Activated CD8-positive, alpha-beta T cell treated with anti-CD3 and anti-CD28 coated beads for 36 hours (primary cell): ENCODE measurements around the gene BTBD19. TPM values are rescaled to one million over a fixed set of nuclear protein-coding genes. Genes with fewer than 3 reads are reported as not detected.
"Not testable (repeated sequence)": the region's sequence is repeated elsewhere in the genome, so short reads cannot be mapped to it uniquely, and the experiment has no call there.

Source experiments
- ATAC-seq: fragments of 200-7000 bp; cut with Tn5 transposase; one replicate; pipeline ENCODE4 v1.10.0; 2021; ENCODE audit warnings: mild to moderate bottlenecking, moderate library complexity
- CTCF ChIA-PET: fragments of 350-600 bp; sonication (Branson Sonifier 250); formaldehyde crosslinking; loops from one replicate; lab custom pipeline; 2021; ENCODE audit warnings: antibody characterized with exemption; lab: Charles Lee
- POLR2A ChIA-PET: fragments of 350-600 bp; sonication (Branson Sonifier 250); formaldehyde crosslinking; loops from one replicate; lab custom pipeline; 2021; ENCODE audit warnings: antibody characterized with exemption; lab: Charles Lee
- DNase-seq: peaks from one replicate; pipeline ENCODE4 v3.0.0-alpha.2; 2020
- H3K27ac Mint-ChIP-seq: one replicate; pipeline ENCODE4 v1.8.0; 2021; ENCODE audit warnings: mild to moderate bottlenecking, mixed read lengths
- H3K27me3 Mint-ChIP-seq: one replicate; pipeline ENCODE4 v1.8.0; 2021; ENCODE audit warnings: mixed read lengths
- H3K36me3 Mint-ChIP-seq: one replicate; pipeline ENCODE4 v1.8.0; 2021; ENCODE audit warnings: low read depth, mixed read lengths
- H3K4me1 Mint-ChIP-seq: one replicate; pipeline ENCODE4 v1.8.0; 2021; ENCODE audit warnings: low read depth, mixed read lengths
- H3K4me3 Mint-ChIP-seq: one replicate; pipeline ENCODE4 v1.8.0; 2021; ENCODE audit warnings: mild to moderate bottlenecking, moderate library complexity, mixed read lengths
- H3K9me3 Mint-ChIP-seq: one replicate; pipeline ENCODE4 v1.8.0; 2021; ENCODE audit warnings: mixed read lengths
- intact Hi-C: fragments of 100-400 bp; cut with micrococcal nuclease; formaldehyde crosslinking; loops from one replicate; pipeline ENCODE4 v1.10.0; 2022
- total RNA-seq, 2 experiments: library from RNA; stranded (reverse); gene quantifications; one replicate each; pipeline ENCODE4 v1.2.3, GENCODE V29; 2021
- TF ChIP-seq, protein P1 (sequence below): fragments of 200-600 bp; IDR thresholded peaks from one replicate; pipeline ENCODE4 v1.8.0; 2022; ENCODE audit warnings: antibody characterized with exemption, mild to moderate bottlenecking

Gene BTBD19
- total RNA-seq, 2 experiments from 2014 or later = 4.8 to 5.6 TPM

DNA sequence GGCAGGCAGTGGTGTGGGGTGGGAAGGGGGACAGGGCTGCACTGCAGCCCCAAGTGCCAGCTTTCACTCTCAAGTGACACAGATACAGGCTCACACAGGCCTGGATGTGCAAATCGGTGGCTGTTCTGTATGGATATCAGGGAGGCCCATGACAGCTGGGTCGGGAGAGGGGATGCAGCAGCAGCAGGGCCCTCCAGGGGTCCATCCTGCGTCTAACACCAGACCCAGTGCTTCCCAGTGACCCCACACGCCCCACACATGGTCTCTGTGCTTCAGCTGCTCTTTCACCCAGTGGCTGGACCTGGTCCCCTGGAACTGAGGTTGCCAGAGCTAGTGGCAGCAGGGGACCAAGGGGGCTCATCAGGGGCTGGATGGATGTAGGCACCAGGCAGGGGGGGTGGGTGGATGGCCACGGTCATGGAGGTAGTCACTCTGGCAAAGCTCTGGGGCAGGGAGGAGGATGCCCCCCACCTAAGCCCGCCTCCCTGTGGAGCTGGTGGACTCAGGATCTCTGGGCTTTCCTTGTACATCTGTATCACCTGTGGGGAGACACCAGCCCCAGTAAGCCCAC is 13.9 kb downstream of the BTBD19 start:
- no peaks in the 10 kb centered on the region for H3K36me3 Mint-ChIP-seq
- no peak overlapping the region for H3K27ac Mint-ChIP-seq
- no peak overlapping the region for H3K4me3 Mint-ChIP-seq
- ChIA-PET CTCF (interaction anchor here (0.6 to 6.1 kb wide), 8 partner anchors 10 to 100 kb away, joined by 3 to 45 read pairs (median 5); partner anchors contain the start of genes PLK3 and RNU5D-1), POLR2A (interaction anchor here (5.4 to 12.2 kb wide), 5 partner anchors 14 to 189 kb away, joined by 37 to 466 read pairs (median 130); partner anchors contain the start of genes BTBD19, DYNLT4, HECTD3 and PLK3)
- DNase-seq = no peak
- no peaks in the 10 kb centered on the region for H3K27me3 Mint-ChIP-seq
- peaks cover 27% of the 10 kb centered on the region for H3K4me1 Mint-ChIP-seq
- TF ChIP-seq, protein P1, sequence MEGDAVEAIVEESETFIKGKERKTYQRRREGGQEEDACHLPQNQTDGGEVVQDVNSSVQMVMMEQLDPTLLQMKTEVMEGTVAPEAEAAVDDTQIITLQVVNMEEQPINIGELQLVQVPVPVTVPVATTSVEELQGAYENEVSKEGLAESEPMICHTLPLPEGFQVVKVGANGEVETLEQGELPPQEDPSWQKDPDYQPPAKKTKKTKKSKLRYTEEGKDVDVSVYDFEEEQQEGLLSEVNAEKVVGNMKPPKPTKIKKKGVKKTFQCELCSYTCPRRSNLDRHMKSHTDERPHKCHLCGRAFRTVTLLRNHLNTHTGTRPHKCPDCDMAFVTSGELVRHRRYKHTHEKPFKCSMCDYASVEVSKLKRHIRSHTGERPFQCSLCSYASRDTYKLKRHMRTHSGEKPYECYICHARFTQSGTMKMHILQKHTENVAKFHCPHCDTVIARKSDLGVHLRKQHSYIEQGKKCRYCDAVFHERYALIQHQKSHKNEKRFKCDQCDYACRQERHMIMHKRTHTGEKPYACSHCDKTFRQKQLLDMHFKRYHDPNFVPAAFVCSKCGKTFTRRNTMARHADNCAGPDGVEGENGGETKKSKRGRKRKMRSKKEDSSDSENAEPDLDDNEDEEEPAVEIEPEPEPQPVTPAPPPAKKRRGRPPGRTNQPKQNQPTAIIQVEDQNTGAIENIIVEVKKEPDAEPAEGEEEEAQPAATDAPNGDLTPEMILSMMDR = no peak
- ATAC-seq = no peak
- intact Hi-C loops = no loop called here
- no peaks in the 10 kb centered on the region for H3K9me3 Mint-ChIP-seq

DNA sequence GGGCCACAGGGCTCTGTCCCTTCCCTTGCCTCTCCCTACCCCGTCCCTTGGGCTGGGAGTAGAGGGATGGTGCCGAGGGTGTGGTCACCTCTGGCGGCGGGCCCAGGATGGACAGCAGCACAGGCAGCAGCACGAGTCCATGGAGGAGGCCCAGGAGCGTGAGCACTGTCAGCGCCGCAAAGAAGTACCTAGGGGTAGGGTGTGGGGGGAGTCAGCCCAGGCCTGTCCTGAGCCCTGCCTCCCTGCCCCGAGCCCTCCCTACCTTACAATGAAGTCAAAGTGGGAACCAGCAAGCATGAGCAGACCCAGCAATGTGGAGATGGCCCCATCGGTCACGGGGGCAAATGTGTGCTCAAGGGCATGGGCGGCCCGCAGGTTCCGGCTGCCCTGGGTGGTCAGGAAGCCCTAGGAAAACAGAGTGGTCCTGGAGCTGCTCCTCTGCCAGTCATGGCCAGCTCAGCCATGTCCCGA is 14.7 kb downstream of the BTBD19 start:
- peaks cover 22% of the 10 kb centered on the region for H3K4me1 Mint-ChIP-seq
- TF ChIP-seq, protein P1 = no peak
- H3K9me3 Mint-ChIP-seq = no peaks in the 10 kb centered on the region
- ATAC-seq (no peak), DNase-seq (no peak)
- intact Hi-C loops = no loop called here
- H3K27me3 Mint-ChIP-seq = no peaks in the 10 kb centered on the region
- no peak overlapping the region for H3K27ac Mint-ChIP-seq
- POLR2A ChIA-PET = interaction anchor here (5.4 to 12.2 kb wide), 4 partner anchors 15 to 188 kb away, joined by 37 to 466 read pairs (median 170); partner anchors contain the start of genes BTBD19, DYNLT4, HECTD3 and RNU5D-1
- CTCF ChIA-PET = interaction anchor here (0.6 to 3.2 kb wide), 4 partner anchors 9 to 37 kb away, joined by 3 to 14 read pairs (median 7); no protein-coding TSS in a partner anchor
- H3K4me3 Mint-ChIP-seq = no peak overlapping the region
- H3K36me3 Mint-ChIP-seq = no peaks in the 10 kb centered on the region

DNA sequence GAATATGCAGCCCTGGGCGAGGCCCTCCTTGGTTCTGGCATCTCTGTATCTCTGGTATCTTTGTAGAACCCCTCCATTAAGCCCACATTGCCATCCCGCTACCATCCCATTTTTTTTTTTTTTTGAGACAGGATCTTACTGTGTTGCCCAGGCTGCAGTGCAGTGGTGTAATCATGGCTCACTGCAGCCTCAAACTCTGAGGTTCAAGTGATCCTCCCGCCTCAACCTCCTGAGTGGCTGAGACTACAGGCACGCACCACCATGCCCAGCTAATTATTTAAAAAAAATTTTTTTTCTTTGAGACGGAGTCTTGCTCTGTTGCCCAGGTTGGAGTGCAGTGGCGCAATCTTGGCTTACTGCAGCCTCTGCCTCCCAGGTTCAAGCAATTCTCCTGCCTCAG is 16.1 kb downstream of the BTBD19 start:
- H3K36me3 Mint-ChIP-seq, ATAC-seq, DNase-seq, H3K9me3 Mint-ChIP-seq, H3K27ac Mint-ChIP-seq, H3K4me3 Mint-ChIP-seq, intact Hi-C loops, H3K27me3 Mint-ChIP-seq: not testable (repeated sequence)
- ChIA-PET CTCF (interaction anchor here (1.4 to 3.2 kb wide), 2 partner anchors 11 to 78 kb away, joined by 3 to 14 read pairs; no protein-coding TSS in a partner anchor), POLR2A (interaction anchor here (5.4 to 12.2 kb wide), 3 partner anchors 47 to 187 kb away, joined by 37 to 466 read pairs (median 126); partner anchors contain the start of genes HECTD3, RNU5D-1, RPS8 and UROD)
- peaks cover 12% of the 10 kb centered on the region for H3K4me1 Mint-ChIP-seq

DNA sequence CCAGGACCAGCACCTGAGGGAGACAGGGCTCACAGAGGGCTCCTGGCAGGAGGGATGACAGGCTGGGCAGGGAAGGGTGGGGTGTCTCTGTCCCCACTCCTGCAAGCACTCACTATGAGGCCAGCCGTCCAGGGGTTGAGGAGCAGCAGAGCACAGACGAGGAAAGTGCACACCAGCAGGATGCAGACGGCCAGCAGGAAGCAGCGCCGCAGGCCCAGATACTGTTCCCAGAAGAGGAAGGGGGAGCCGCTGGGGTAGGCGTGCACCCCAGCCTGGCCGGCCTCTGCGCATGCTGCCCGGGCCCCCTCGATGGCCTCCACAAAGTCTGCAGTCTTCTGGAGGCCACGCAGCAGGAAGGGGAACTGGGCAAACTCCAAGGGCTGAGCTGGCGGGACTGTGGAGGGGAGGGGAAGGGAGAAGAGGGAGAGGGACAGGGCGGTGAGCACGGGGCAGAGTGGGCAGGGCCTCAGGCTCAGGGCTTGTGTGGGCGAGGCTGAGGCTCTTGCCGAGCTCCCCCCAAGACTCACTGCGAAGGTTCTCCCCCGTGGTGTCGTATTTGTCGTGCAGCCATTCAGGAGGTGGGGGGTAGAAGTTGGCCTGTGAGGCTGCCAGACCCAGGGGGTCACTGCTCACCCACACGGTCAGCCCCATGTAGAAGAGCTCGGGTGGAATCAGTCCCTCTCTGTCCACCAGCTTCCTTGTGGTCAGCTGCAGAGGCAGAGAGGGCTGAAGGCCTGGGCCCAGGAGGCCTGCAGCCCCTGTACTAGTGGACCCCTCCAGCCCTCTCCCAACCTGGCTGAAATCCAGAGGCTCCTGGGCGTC is 18.3 kb downstream of the BTBD19 start:
- no peak overlapping the region for H3K27ac Mint-ChIP-seq
- TF ChIP-seq, protein P1 = no peak
- ChIA-PET CTCF (no interaction called here), POLR2A (interaction anchor here (0.7 to 12.2 kb wide), 5 partner anchors 8 to 102 kb away, joined by 3 to 466 read pairs (median 3); partner anchors contain the start of genes RNU5D-1 and RPS8)
- DNase-seq (no peak), ATAC-seq (no peak)
- no peaks in the 10 kb centered on the region for H3K27me3 Mint-ChIP-seq
- H3K9me3 Mint-ChIP-seq = no peaks in the 10 kb centered on the region
- H3K36me3 Mint-ChIP-seq = no peaks in the 10 kb centered on the region
- no peak overlapping the region for H3K4me3 Mint-ChIP-seq
- peaks cover 2% of the 10 kb centered on the region for H3K4me1 Mint-ChIP-seq
- intact Hi-C loops = no loop called here
